ENCODE results near the gene TMEM145. TPM values are rescaled to one million over a fixed set of nuclear protein-coding genes. Genes with fewer than 3 reads are reported as not detected.

TMEM145 gene
- total RNA-seq, 6 experiments from 2014 or later: 0.12 to 0.47 (median 0.34) TPM

DNA sequence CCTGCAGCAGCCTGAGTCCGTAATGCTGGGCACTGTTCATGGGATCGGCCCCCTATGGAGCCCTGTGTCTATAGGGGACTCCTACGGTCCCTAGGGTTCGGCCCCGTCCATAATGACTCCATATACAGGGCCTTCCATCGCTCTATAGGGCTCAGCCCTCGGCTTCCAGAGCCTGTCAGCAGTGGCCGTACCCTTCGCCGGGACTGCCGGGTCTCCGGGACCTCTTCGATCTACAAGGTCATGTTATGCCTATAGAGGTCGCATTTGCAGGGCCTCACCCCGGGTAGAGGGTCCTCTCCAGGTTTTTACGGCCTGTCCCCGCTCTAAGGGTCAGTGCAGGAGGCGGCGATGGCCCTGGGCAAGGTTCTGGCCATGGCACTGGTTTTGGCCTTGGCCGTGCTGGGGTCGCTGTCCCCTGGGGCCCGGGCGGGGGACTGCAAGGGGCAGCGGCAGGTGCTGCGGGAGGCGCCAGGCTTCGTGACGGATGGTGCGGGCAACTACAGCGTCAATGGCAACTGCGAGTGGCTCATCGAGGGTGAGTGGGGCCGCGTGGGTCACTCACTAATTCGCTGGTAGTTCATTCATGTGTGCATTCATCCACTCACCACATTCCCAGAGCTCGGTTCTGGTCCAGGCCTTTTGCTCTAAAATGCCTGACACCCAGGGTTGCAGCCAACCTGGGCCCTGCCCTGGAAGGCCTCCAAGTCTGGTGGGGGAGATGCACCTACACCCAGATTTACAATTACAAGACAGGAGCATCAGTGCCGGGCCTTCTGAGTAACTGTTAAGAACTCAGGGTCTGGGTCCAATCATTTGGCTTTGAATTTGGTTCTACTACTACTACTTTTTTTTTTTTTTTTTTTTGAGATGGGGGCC is 13.0 kb downstream of the TMEM145 start:
- TF ChIP-seq, protein P1, sequence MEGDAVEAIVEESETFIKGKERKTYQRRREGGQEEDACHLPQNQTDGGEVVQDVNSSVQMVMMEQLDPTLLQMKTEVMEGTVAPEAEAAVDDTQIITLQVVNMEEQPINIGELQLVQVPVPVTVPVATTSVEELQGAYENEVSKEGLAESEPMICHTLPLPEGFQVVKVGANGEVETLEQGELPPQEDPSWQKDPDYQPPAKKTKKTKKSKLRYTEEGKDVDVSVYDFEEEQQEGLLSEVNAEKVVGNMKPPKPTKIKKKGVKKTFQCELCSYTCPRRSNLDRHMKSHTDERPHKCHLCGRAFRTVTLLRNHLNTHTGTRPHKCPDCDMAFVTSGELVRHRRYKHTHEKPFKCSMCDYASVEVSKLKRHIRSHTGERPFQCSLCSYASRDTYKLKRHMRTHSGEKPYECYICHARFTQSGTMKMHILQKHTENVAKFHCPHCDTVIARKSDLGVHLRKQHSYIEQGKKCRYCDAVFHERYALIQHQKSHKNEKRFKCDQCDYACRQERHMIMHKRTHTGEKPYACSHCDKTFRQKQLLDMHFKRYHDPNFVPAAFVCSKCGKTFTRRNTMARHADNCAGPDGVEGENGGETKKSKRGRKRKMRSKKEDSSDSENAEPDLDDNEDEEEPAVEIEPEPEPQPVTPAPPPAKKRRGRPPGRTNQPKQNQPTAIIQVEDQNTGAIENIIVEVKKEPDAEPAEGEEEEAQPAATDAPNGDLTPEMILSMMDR (IDR thresholded peaks at IDR 0.05): peak; percentile 64
- Mint-ChIP-seq H3K4me1 (ENCODE audit: low read depth) (peaks cover 36% of the 10 kb centered on the region), H3K4me3 (peak overlapping the region; percentile 88), H3K27ac (peak overlapping the region; percentile 65), H3K27me3 (ENCODE audit: insufficient read depth) (peaks cover 18% of the 10 kb centered on the region), H3K9me3 (no peaks in the 10 kb centered on the region), H3K36me3 (ENCODE audit: low read depth) (no peaks in the 10 kb centered on the region)
- no peak for DNase-seq

DNA sequence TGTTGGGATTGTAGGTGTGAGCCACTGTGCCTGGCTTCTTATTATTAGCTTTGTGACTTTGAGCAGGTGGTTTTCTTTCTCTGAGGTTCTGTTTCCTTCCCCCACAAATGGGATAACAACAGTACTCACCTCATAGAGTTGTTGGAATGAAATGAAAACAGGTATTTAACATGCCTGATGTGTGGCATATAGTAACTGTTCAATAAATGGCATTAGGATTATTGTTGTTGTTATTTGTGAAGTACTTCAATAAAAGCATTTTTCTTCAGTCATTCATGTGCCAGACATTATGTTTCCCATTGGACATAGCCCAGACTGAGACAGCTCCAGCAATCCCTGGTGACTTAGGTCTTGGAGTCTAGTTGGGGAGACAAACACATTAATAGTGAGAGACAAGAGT is 13.9 kb downstream of the TMEM145 start:
- Mint-ChIP-seq H3K27ac (no peak overlapping the region), H3K9me3 (no peaks in the 10 kb centered on the region), H3K4me3 (peak overlapping the region; percentile 88), H3K36me3 (ENCODE audit: low read depth) (no peaks in the 10 kb centered on the region), H3K27me3 (ENCODE audit: insufficient read depth) (peaks cover 11% of the 10 kb centered on the region), H3K4me1 (ENCODE audit: low read depth) (peaks cover 36% of the 10 kb centered on the region)
- TF ChIP-seq, protein P1 (IDR thresholded peaks at IDR 0.05): no peak
- DNase-seq: no peak

DNA sequence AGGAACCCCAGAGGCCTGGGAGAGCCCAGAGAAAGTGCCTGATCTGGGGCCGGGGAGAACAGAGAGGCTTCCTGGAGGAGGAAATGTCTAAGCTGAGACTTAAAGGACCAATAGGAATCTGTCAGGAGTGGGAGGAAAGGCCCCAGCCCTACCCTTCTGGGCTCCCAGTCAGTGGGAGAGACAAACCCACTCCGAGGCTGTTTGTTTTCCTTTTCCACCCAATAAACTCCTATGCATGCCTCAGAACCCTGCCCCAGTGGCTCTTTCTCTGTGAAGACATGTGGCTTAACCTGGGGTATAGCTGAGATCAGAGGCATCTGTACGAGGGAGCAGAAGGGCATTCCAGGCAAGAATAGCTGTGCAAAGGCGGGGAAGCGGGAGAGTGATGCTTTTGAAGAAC is 14.3 kb downstream of the TMEM145 start:
- no peak for DNase-seq
- Mint-ChIP-seq H3K9me3 (no peaks in the 10 kb centered on the region), H3K27ac (no peak overlapping the region), H3K4me1 (ENCODE audit: low read depth) (peaks cover 36% of the 10 kb centered on the region), H3K4me3 (peak overlapping the region; percentile 88), H3K27me3 (ENCODE audit: insufficient read depth) (peaks cover 7% of the 10 kb centered on the region), H3K36me3 (ENCODE audit: low read depth) (no peaks in the 10 kb centered on the region)
- TF ChIP-seq, protein P1 (IDR thresholded peaks at IDR 0.05): no peak

DNA sequence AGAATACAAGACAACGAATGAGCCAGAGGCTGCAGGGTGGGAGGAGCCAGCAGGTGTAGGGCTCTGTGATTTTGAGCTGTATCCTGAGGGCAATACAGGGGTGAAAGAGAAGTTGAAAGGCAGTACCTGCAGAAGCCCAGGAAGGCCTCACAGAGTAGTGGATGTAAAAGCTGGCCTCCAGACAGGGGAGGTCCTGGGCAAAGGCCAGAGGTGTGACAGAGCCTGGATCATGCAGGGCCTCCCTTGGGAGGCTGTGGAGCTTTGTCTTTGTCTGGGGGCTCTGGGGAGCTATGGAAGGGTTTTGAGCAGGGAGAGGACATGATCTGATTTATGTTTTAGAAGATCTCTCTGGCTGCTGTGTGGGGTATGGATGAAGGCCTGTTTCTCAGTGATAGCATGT is 15.0 kb downstream of the TMEM145 start:
- TF ChIP-seq, protein P1 (IDR thresholded peaks at IDR 0.05): no peak
- Mint-ChIP-seq H3K27me3 (ENCODE audit: insufficient read depth) (peaks cover 4% of the 10 kb centered on the region), H3K27ac (no peak overlapping the region), H3K36me3 (ENCODE audit: low read depth) (no peaks in the 10 kb centered on the region), H3K4me3 (no peak overlapping the region), H3K4me1 (ENCODE audit: low read depth) (peaks cover 36% of the 10 kb centered on the region), H3K9me3 (no peaks in the 10 kb centered on the region)
- no peak for DNase-seq

DNA sequence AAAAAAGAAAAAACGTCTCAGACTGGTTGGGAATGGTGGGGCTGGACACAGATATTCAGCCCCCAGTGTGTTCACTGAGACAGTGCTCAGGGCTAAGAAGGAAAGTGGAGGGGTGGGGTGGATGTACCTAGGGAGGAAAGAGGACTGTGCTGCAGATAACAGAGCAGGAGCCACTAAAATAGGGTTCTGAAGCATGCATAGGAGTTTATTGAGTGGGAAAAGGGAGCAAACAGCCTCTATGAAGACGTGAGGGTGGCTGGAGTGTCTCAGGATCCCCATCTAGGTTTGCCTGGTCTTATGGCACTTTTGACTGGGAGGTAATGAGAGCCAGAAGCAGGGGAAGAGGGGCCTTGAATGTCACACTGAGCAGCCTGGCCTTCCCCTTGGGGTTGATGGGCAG is 15.7 kb downstream of the TMEM145 start:
- Mint-ChIP-seq H3K4me3 (no peak overlapping the region), H3K9me3 (no peaks in the 10 kb centered on the region), H3K4me1 (ENCODE audit: low read depth) (peaks cover 36% of the 10 kb centered on the region), H3K27ac (no peak overlapping the region), H3K36me3 (ENCODE audit: low read depth) (no peaks in the 10 kb centered on the region), H3K27me3 (ENCODE audit: insufficient read depth) (peaks cover 4% of the 10 kb centered on the region)
- TF ChIP-seq, protein P1 (IDR thresholded peaks at IDR 0.05): no peak
- DNase-seq: no peak

Data from HFFc6 (cell line).